T-helper 2 cell treated with Interferon-gamma antibody and Interleukin-4, amounts not matched to agents 100 ng/mL and 5 ng/mL, for 36 hours (primary cell): ENCODE measurements around the gene SMARCC1. TPM values are rescaled to one million over a fixed set of nuclear protein-coding genes. Genes with fewer than 3 reads are reported as not detected.

Source experiments
- intact Hi-C: fragments of 100-400 bp; cut with micrococcal nuclease; formaldehyde crosslinking; loops from one replicate; pipeline ENCODE4 v1.15.1; 2023
- total RNA-seq: library from RNA; stranded (reverse); gene quantifications from 2 replicates; pipeline ENCODE4 v1.2.3, GENCODE V29; 2022

The SMARCC1 gene
- total RNA-seq, 1 donor from 2014 or later = 116 TPM

DNA sequence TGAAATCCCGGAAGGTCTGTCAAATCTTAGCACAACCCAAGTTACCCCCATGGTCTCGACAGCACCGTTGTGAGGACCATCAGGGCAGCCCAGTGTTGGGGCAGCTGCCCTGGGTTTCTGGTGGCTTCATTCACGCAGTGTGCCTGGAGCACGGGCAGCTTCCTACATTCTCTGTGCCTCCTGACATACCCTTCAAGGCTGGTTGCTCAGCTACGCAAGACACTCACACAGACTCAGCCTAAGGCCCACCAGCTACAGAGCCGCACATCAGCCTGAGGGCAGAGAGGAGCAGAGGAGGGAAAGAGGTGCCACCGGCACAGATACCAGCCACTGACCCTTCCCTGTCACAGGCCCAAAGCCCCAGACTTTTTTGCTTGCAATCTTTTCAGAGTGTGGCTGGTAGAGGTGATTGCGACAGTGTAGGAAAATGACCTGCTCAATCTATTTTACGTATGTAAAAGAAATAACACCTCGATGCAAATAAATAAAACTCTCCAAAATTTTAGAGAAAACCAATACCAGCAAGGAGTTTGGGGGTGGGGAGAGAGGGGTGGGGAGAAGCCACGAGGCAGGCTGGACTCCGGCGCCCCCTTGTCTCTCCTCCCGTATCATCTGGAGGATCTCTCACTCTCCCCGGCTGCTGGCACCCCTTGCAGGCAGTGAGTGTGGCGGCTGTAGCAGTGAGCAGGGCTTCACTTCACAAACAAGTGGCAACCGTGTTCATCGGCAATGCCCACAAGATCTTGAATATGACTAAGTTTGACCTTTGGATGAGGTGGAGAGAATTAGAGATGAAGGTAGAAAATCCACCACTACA is 215.8 kb downstream of the SMARCC1 start:
- intact Hi-C loops = no loop called here

DNA sequence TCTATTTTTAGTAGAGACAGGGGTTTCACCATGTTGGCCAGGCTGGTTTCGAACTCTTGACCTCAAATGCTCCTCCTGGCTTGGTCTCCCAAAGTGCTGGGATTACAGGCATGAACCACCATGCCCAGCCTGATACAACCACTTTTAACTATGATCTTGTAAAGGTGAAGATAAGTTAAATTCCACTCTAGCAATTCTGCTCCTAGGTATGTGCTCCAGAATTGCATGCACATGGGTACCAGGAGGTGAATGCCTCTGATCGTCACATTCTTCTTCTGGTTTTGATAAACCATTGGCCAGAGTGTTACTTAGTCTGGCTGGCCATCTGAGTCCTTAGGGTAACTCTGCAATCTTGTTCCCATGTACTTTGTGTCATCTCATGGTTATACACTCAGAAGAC is 225.3 kb downstream of the SMARCC1 start:
- intact Hi-C loops = no loop called here

DNA sequence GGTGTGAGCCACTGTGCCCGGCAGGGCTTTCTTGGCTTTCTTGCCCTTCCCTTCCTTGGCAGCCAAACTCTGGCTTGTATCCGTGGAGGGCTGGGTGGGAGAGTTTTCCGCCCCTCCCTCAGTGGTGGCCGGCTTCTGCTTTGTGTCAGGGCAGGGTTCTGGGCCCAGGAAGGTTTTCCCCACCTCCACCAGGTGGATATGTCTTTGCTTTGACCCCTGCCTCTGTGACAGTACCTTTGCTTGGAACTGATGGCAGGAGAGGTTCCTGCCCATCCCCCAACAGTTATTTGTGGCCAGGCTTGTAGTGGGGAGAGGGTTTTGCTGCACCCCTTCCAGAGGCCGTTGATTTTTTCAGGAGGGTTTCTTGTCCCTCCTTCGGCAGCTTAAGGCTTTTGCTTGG is 227.4 kb downstream of the SMARCC1 start:
- intact Hi-C loops = no loop called here

DNA sequence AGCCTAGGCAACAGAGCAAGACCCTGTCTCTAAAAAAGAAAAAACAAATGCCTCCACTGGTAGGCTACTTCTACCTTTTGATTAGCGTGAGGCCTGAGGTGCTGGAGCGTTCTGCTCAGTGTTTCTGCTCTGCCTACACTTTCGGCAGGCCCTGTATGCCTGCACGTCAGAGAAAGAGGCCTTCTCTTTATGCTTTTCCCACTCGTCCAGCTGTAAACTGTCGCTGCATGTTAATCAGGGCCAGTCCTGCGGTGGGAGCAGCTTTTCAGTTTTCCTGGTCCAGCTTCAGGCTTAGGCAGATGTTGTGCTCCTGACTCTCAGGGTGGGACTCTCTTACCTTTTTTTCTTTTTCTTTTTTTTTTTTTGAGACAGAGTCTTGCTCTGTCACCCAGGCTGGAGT is 228.3 kb downstream of the SMARCC1 start:
- intact Hi-C loops = no loop called here

DNA sequence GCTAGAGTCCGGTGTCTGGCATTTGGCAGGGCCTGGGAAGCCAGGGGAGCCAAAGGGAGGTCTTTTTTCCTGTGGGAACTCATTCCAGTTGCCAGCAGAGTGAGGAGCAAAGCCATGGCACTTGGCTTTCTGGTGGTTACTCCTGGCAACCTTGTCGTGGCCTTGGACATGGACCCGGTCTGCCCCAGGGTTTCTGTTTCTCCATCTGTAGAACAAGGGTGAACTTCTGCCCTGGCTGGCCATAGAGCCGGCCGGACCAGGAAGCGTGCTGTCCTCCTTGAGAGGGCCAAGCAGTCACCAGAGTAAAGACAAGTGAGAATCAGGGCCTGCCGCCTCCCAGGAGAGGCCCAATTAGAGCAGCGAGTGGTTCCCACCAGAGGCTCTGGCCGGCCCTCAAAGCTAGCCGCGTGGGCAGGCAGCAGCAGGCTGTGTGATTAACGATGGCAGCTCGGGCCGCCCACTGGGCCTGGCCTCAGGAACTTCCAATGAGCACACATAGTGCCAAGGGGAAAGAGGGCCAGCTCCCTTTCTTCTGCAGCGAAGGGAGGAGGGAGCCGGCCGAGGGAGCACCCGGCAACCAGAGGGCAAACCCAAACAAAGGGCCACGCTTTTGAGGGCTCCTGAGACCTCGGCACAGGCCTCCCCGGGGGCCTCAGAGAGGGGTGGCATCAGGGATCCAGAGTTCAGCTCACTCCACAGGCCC is 239.1 kb downstream of the SMARCC1 start:
- intact Hi-C loops = no loop called here

DNA sequence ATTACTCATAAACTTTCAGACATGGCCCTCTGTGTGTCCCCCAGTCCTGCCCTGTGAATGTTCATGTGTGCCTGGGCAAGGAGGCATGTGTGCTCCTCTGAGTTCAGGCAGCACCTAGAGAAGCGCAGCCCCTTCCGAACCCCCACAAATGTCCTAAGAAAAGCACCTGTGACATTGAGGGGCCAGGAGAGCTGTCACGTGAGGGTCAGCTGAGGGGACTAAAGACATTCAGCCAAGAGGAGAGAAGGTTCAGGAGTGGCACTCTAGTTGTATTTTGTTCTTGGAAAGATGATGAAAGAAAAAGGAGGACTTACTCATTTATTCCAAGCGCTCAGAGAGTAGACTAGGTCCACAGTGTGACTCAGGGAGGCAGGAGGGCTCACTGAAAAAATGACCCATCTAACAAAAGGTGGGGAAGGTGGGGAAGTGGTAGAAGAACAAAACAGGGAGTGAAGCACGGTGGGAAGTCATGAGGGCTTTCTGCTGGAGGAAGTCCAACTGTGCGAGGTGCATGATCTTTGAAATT is 240.0 kb downstream of the SMARCC1 start:
- intact Hi-C loops = no loop called here

DNA sequence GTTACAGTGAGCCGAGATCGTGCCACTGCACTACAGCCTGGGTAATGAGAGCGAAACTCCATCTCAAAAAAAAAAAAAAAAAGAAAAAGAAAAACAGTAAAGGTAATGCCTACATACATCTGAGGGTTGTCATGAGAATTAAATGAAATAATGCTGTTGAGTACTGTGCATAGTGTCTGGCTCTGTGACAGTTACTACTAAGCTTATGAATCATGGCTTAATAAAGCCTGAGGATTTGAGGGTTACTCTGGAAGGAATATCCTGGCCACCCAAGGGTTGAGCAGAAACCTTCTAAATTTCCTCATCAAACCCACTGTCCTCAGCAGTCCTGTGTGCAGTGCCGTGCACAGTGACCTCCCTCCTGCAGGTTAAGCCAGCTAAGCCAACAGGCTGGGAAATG is 241.4 kb downstream of the SMARCC1 start:
- intact Hi-C loops = no loop called here

DNA sequence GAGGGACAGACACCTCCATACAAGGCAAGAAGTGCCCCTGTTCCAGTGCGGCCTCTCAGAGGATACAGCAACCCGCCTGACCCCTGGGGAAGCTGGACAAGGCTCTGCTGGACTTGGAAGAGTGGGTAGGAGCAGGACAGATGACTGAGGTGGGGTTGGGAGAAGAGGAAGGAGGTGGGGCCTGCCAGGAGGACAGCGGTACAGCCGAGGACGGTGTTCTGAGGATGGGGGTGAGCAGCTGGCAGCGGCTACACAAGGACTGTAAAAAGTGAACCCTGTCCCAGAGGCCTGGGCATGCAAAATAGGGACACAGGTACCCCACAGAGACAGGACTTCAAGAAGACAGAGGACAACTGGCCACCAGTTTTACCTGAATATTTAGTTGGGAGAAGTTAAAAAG is 244.7 kb downstream of the SMARCC1 start:
- intact Hi-C loops = no loop called here

DNA sequence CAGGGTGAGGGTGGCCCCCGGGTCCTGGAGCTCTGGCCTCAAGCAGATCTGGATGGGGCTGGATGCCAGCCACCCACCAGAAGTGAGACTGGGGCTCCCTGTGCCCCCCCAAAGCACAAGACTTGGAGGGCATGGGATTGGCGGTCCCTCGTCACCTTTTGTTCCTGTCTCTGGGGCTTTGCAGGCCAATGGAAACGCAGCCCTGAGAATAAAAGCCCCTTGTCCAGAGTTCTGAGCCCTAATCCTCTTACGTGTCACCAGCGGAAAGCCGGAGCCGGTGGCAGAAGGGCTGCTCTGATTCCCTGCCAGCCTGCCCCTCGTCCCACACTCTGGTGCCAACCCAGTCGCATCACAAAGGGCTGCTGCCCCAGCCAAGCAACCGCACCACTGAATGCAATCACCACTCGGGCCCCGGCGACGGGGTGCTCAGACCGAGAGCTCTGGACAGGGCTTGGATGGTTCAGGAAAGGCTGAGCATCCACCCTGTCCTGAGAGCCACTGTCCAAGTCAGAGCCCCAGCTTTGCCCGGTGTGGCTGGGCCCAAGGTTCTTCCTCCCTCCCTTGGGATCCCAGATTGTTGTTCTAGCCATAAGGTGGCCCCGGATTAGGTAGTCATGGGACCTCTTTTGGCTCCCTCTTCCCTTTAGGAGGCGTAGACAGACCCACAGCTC is 245.3 kb downstream of the SMARCC1 start:
- intact Hi-C loops = no loop called here

Other genes starting within 250 kb of the SMARCC1 start
- 0.57 and 0.64 TPM in 2 replicates for gene CSPG5, start 203.0 kb downstream of the SMARCC1 start, total RNA-seq
- 89.9 and 90.5 TPM in 2 replicates for gene DHX30, start 21.2 kb upstream of the SMARCC1 start, total RNA-seq
- 107 and 113 TPM in 2 replicates for gene MAP4, start 234.5 kb upstream of the SMARCC1 start, total RNA-seq